Jurkat, Clone E6-1 (cell line): ENCODE data around the gene ALDH3B2. TPM values are rescaled to one million over a fixed set of nuclear protein-coding genes. Genes with fewer than 3 reads are reported as not detected.
"Not testable (repeated sequence)": the region's sequence is repeated elsewhere in the genome, so short reads cannot be mapped to it uniquely, and the experiment has no call there.

Experiments used
- DNase-seq: peaks from one replicate; pipeline ENCODE4 v3.0.0-alpha.2; 2011; ENCODE audit warnings: low read depth, low spot score
- H3K4me3 ChIP-seq: 2 replicates; pipeline ENCODE4 v1.5.1; 2011; ENCODE audit warnings: mild to moderate bottlenecking, low read length, control low read depth, moderate library complexity
- polyA plus RNA-seq: library from polyadenylated mRNA; unstranded; fragments of >200 nt; gene quantifications from one replicate; pipeline ENCODE4 v1.2.1, GENCODE V29; 2012; ENCODE audit warnings: missing spikeins; ENCODE audit not compliant: insufficient read length, insufficient read depth

The ALDH3B2 gene, protein sequence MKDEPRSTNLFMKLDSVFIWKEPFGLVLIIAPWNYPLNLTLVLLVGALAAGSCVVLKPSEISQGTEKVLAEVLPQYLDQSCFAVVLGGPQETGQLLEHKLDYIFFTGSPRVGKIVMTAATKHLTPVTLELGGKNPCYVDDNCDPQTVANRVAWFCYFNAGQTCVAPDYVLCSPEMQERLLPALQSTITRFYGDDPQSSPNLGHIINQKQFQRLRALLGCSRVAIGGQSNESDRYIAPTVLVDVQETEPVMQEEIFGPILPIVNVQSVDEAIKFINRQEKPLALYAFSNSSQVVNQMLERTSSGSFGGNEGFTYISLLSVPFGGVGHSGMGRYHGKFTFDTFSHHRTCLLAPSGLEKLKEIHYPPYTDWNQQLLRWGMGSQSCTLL
- 2.3 TPM for polyA plus RNA-seq

DNA sequence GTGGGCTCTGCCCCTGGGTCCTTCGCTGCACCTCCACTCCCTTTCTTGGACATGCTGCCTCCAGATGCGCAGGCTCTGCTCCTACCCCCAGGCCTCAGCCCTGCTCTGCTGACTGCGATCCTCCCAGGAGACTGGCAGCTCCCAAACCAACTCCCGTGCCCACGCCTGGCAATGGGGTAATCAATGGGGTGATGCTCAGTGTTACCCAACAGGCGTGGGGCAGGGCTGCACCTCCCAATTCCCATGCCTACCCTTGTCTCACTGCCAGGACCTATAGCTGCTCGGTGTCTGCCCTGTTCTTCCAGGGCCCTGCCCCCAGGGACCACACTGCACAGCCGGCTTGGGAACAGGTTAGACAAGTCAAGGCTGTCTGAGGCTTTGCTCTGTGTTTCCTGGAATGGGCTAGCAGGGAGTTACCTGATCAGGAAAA is at the start of gene ALDH3B2:
ALDH3B2 (minus strand) TSS at position 182 of the 430 bp plus-strand sequence. CDS start 7,688 bp downstream, outside the sequence.
- no peak for DNase-seq
- no peak within 1 kb of the TSS for H3K4me3 ChIP-seq

DNA sequence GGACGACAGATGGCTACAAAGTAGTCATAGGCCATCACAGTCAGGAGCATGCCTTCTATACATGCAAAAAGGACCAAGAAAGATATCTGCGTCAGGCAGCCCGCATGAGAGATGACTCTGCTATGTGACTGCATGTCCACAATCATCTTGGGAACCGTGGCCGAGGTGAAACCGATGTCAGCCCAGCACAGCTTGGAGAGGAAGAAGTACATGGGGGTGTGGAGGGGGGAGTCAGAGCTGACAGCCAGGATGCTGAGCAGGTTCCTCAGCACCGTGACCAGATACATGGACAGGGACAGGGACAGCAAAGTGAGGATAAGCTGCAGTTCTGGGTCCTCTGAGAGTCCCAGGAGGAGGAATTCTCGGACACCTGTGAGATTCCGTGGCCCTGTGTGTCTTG is 48.6 kb upstream of the ALDH3B2 start:
- H3K4me3 ChIP-seq, DNase-seq: not testable (repeated sequence)

DNA sequence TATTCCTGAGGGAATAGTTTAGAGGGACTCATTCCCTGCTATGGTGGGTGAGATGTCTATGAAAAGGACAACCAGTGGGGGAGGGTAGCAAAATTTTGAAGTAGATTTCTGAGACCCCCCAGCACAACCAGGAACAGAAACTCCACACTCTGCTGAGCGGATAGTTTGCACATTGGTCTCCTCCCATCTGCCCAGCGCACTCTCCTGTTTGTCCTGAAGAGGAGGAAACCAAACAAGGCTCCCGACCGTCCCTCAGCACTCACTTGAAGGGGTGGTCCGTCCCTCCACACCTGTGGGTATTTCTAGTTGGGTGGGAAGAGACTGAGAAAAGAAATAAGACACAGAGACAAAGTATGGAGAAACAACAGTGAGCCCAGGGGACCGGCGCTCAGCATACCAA is 41.8 kb upstream of the ALDH3B2 start:
- not testable (repeated sequence) for H3K4me3 ChIP-seq, DNase-seq

DNA sequence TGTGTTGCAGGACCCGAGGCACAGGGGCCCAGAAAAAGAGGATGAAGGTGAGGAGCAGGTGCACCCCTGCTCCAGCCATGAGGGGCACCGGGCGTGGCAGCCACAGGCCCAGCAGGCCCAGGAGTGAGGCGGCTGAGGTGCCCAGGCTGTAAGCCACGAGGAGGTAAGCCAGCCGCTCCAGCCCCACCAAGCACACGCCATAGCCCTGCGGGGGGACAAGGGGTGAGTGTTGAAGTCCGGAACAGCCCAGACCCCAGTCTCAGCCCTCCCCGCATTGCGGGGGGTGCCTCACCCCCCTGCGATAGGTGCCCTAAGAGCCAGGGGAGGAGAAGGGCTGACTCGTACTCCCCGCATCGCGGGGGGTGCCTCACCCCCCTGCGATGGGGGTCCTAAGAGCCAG is 41.4 kb upstream of the ALDH3B2 start:
- DNase-seq, H3K4me3 ChIP-seq: not testable (repeated sequence)

DNA sequence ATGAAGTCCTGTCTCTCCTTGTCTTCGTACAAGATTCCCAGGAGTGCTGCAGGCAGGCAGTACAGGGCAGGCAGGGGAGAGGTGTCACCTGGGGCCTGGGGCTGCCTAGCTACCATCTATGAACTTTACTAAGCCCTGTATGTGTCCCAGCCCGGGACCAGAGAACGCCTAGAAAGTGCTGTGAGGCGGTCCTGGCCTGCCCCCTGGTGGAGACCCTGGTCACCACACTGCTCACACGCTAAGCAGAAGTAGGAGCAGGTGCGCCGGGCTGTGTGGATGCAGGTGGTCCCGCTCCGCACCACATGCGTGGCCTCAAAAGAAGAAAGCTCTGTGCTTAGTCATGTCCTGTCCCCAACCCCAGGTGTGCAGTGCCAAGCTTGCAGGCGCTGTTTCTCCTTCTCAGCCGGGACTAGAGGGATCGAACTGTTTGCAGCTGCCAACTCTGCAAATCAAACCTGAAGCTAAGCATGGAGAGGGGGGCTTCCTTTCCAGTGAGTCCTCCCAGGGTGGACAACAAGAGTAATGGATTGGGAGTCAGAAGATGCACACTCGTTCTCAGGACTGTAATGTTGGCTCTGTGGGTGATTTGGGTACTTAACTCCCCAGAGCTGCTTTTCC is 39.6 kb upstream of the ALDH3B2 start:
- not testable (repeated sequence) for DNase-seq, H3K4me3 ChIP-seq

DNA sequence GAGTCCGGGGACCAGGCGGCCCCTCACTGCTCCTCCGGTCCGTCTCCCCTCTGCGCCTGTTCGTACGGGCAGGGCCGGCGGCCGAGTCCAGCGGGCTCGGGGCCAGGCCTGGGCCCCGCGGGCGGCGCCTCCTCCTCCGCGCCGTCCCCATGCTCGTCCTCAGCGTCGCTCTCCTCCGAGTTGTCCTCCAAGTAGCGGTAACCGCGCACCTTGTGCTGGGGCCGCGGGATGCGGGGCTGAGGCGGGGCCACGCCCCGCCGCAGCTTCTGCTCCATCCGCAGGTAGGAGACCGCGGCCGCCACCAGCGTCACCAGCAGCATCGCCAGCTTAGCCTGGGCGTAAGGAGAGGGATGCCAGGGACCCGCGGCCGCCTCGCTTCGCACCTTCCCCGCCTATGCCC is 37.3 kb upstream of the ALDH3B2 start:
- DNase-seq, H3K4me3 ChIP-seq: not testable (repeated sequence)

DNA sequence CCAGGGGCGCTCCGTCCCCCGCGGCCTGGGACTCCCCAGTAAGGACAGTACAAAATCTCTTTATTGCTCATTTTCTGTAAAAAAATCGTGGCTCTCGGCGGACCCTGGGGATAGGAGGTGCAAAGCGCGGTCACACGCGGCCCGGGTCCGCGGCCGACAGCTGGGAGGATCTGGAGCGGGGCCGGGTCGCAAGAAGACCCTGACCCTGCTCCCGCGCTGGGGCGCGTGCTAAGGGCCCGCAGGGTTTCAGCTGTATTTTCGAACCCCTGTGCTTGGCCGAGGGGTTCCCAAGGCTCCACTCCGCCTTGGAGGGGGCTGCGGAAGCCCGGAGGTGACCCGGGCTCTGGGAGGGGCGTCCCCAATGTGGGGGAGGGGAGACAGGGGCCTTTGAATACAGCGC is 36.8 kb upstream of the ALDH3B2 start:
- not testable (repeated sequence) for DNase-seq, H3K4me3 ChIP-seq

DNA sequence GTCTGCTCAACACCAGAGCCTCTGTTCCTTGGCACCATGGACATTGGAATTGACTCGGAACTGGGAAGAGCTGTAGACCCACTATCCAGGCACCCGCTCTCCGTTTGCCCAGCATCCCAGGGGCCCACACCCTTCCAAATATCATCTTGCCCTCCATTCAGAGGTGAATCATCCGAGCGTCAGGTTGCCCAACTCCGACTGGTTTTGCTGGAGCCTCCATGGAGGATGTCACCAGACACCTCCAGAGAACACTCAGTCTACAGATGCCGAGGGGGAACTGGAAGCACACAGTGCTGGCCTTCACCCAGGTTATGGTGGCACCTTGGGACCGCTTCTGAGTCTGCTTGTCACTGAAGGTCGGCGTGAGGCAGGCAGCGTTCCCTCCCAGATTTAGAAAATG is 35.4 kb upstream of the ALDH3B2 start:
- not testable (repeated sequence) for H3K4me3 ChIP-seq, DNase-seq

DNA sequence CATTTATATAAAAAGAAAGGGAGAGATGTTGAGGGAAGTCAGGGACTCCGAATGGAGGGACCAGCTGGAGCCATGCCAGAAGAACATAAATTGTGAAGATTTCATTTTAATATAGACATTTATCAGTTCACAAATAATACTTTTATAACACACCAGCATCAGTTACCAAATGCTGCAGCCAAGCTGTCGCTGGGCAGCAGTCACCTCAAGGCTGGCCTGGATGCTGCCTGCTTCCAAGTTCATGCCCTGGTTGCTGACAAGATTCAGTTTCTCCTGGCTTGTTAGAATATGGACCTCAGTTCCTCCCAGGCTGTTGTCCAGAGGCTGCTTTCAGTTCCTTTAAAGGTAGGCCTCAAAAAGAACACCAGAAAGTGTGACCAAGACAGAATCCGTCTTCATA is 30.8 kb upstream of the ALDH3B2 start:
- no peak for DNase-seq
- no peak overlapping the region for H3K4me3 ChIP-seq

DNA sequence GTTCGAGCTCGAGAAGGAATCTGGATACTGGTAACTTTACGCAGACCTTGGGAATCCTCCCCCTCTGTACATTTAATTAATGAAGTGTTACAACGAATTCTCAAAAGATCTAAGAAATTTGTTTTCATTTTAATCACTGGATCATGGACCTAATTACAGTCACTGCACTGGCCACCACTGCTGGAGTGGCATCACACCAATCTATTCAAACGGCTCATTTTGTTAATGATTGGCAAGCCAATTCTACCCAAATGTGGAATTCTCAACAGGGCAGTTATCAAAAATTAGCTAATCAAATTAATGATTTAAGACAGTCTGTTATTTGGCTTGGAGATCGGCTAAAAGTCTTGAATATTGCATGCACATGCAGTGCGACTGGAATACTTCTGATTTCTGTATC is 30.1 kb upstream of the ALDH3B2 start:
- no peak overlapping the region for H3K4me3 ChIP-seq
- DNase-seq, result no peak

DNA sequence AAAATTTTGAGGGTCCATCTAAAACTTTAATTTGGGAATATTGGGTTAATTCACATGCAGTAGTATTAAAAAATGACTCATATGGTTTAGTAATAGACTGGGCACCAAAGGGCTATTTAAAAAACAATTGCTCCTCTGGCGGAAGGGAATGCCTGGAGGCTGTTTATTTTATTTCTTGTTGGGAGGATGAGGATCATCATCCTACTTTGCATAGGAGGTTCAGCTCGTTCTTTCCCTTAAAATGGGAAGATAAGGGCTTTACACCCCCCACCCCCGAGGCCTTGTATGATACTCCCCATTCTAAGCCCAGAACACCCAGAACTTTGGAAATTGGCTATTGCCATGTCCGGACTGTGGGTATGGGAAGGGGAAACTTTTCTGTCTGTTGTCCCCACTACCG is 29.3 kb upstream of the ALDH3B2 start:
- H3K4me3 ChIP-seq, DNase-seq: not testable (repeated sequence)

DNA sequence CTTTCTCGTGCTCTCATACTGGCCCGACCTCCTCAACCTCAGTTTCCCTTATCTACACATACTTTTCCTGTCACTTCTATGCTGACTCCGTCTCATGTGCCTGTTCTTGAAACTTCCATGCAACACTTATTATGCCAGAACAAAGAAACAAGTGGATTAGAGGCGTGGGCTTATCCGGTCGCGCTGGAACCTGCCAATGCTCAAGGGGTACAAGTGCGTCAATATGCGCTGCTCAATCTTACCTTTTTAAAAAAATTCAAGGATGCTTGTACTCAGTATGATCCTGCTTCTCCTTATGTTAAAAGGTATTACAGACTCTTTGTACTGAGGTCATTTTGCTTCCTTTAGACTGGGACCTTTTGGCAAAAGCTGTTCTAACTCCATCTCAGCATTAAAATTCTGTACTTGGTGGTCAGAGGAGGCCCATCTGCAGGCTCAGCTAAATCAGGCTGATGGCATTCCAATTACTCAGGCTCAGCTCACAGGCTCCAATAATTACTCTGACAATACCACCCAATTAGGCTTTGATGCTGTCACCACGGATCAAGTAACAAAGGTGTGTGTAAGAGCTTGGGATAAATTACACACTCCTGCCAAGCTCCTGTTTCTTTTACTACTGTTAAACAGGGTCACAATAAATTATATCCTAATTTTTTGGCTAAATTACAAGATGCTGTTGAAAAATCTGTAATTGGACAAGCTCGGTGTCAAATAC is 26.3 kb upstream of the ALDH3B2 start:
- DNase-seq, result no peak
- no peak overlapping the region for H3K4me3 ChIP-seq

DNA sequence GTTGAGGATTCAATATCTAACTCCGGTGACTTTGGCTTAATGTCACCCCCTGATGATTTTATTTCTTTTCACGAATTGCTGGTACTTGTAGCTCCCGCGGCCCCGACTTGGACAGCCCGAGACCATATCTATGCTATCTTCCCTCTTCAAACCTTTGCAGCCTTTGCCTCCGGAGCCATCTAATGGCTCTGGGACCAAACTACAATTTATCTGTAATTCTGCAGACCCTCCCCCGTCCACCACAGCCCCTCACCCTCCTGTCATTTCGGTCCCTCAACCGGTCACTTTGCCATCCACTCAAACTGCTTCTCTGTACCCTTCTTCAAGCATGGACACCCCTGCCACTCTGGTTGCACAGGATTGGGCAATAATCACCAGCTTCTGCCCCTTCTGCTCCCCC is 25.7 kb upstream of the ALDH3B2 start:
- H3K4me3 ChIP-seq, result no peak overlapping the region
- DNase-seq, result no peak

DNA sequence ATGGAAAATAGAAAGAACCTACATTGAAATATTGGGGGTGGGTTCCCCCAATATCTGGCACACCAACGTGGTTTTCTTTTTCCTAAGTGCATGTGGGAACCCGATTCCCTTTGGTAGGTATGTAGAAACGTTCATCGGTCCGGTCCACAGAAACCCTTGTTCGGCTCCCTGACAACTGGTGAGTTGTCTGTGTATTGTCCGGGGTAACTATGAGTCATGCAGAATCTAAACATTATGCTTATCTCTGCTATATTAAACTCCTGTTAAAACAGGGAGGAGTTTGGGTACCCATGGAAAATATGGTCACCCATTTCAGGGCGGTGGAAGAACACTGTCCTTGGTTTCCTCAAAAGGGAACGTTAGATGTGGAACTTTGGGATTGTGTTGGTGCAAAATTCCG is 25.1 kb upstream of the ALDH3B2 start:
- H3K4me3 ChIP-seq, result no peak overlapping the region
- no peak for DNase-seq

DNA sequence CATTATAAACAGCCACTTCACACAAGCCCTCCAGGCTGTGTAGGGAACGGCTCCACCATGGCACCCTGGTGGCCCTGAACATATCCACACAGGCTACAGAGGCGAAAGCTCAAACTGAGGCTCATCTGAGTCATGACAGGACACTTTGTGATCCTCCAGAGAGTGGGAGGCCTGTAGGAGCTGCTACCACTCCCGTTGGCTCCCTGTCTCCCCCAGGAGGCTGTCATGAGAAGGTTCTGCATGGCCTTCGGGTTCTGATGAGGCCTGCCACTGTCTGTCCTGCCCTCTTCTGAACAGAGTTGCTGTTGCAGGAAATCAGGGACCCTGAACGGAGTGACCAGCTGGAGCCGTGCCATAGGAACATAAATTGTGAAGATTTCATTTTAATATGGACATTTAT is 23.8 kb upstream of the ALDH3B2 start:
- peak; percentile 62 for DNase-seq

DNA sequence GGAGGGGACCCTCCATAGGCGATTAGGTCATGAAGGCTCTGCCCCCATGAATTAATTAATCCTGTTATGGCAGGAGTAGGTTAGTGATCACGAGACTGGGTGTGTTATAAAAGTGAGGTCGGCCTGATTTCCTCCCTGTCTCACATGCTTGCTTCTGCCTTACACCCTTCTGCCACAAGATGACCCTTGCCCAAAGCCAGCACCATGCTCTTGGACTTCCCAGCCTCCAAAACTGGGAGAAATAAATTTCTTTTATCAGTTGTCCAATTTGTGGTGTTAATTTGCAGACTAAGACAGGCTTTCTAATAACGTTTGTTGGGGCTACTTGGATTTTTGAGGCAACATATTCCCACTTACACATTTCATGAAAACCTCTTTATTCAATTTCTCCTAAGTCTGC is 23.4 kb upstream of the ALDH3B2 start:
- no peak for DNase-seq
- no peak overlapping the region for H3K4me3 ChIP-seq

More for the DNA sequence above, 23.8 kb upstream of the ALDH3B2 start:
- no peak overlapping the region for H3K4me3 ChIP-seq

DNA sequence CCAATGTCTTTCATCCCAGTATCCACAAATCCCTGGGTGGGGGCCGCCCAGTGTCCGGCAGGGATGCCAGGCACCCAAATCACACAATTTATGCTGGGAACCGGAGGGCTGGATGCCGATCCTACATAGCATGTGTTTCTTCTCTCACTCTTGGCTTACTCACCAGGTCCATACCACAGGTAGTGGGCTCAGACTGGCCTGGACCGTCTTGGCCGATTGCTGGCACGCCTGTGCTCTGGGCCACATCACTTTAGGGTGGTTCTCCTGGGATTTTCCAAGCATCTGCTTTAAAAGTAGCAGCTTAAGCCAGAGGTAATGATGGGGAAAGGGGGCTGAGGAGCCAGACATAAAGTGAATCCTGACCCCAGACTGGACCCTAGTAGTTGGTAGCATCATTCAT is 22.6 kb upstream of the ALDH3B2 start:
- no peak overlapping the region for H3K4me3 ChIP-seq
- DNase-seq, result no peak

DNA sequence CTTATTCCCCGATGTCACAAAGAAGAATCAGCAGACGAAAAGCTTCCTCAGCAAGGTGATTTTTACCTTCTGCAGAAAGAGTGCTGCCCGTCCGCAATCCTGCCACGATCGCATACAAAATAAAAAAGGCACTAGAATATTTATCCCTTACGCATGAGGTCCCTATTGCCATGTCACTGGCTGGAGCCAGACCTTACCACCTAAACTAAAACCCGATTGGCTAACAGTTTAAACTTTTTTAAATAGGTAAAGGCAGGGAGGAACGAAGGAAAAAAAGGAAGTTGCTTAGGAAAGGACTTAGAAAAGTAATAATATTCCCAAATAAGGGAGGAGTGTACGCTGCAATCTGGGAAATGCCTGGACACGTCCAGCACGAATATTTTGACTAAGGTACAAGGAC is 21.2 kb upstream of the ALDH3B2 start:
- no peak overlapping the region for H3K4me3 ChIP-seq
- DNase-seq, result no peak

DNA sequence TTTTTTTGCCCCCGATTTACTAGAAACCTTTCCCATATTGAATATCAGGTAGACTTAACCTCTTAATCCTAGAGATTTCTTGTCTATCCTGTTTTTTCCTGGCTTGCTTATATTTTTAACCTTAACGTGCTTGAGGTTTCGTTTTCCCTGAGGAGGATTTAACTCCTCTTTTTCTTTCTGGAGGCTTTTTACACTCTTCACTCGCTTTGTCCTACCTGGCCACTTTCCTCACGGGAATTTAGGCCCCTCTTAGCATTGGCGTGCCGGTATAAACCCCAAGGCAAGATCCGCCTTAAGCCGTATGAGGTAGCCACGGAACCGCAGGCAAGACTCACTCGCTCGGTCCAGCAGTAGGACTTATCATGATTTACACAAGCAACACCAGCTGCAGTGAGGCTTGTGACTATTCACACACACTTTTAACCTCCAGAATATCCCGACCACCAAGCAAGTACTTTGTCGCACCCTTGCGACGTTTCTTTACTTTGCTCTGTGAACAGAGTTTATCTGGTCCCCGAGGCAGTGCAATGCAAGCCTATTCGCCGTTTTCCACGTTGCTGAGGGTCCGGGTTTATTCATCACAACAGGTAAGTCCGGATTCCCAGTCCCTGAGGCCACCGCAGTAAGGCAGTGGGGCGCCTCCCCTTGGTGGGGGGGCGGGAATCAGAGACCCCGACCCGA is 20.6 kb upstream of the ALDH3B2 start:
- DNase-seq, result no peak
- no peak overlapping the region for H3K4me3 ChIP-seq
